CD14-positive monocyte (primary cell): Measurements from ENCODE around the gene FGA. TPM values are rescaled to one million over a fixed set of nuclear protein-coding genes. Genes with fewer than 3 reads are reported as not detected.

Source experiments
- DNase-seq, 3 donors: peaks; one replicate each; pipeline ENCODE4 v3.0.0-alpha.2; 2011 to 2022
- H2AFZ ChIP-seq: 2 replicates; pipeline ENCODE4 v1.6.0; 2012; ENCODE audit warnings: mild to moderate bottlenecking, low read depth, low read length, inconsistent platforms; ENCODE audit not compliant: insufficient read depth, poor library complexity, severe bottlenecking
- H3K27ac ChIP-seq, 2 donors: 1 replicate in 1 of 2; 2 replicates in 1 of 2; pipeline ENCODE4 v1.5.1; 2012 to 2013; ENCODE audit warnings: low read length in 2 of 2, control low read depth in 1 of 2, inconsistent platforms in 1 of 2, low read depth in 1 of 2, mild to moderate bottlenecking in 1 of 2
- H3K27me3 ChIP-seq, 2 donors: one replicate each; pipeline versions ENCODE4 v1.6.0 to v1.6.1; 2011 to 2013; ENCODE audit warnings: low read length in 2 of 2; ENCODE audit not compliant: control insufficient read depth in 2 of 2, insufficient read depth in 2 of 2
- H3K36me3 ChIP-seq, 2 donors: replicated peaks in 1 of 2; 1 replicate in 1 of 2; 2 replicates in 1 of 2; pipeline versions ENCODE4 v1.5.1 to v1.6.1; 2012 to 2013; ENCODE audit warnings: low read length in 2 of 2, control low read depth in 1 of 2, inconsistent platforms in 1 of 2, mild to moderate bottlenecking in 1 of 2; ENCODE audit not compliant: insufficient read depth in 2 of 2, control insufficient read depth in 1 of 2
- H3K4me1 ChIP-seq, 2 donors: 1 replicate in 1 of 2; 2 replicates in 1 of 2; pipeline versions ENCODE4 v1.5.1 to v1.6.1; 2012 to 2013; ENCODE audit warnings: low read length in 2 of 2, control low read depth in 1 of 2, inconsistent platforms in 1 of 2, mild to moderate bottlenecking in 1 of 2, moderate library complexity in 1 of 2; ENCODE audit not compliant: insufficient read depth in 2 of 2, control insufficient read depth in 1 of 2
- H3K4me2 ChIP-seq: replicated peaks from 2 replicates; pipeline ENCODE3; 2012; ENCODE audit warnings: low read length, moderate library complexity, mild to moderate bottlenecking; ENCODE audit not compliant: poor library complexity, severe bottlenecking; ENCODE audit errors: extremely low read depth
- H3K4me3 ChIP-seq, 3 experiments: fragments of 200-600 bp in 1 of 3; sonication (generic) in 1 of 3; replicated peaks in 1 of 3; 1 replicate in 2 of 3; 2 replicates in 1 of 3; pipeline ENCODE4 v1.5.1; 2011 to 2013; ENCODE audit warnings: low read length in 3 of 3, mild to moderate bottlenecking in 3 of 3, control low read depth in 2 of 3, low read depth in 2 of 3, inconsistent platforms in 1 of 3, moderate library complexity in 1 of 3
- H3K79me2 ChIP-seq: 2 replicates; pipeline ENCODE4 v1.6.0; 2012; ENCODE audit warnings: mild to moderate bottlenecking, control low read depth, inconsistent platforms, low read length, moderate library complexity; ENCODE audit not compliant: insufficient read depth
- H3K9ac ChIP-seq: 2 replicates; pipeline ENCODE4 v1.6.0; 2017; ENCODE audit warnings: low read length, mild to moderate bottlenecking; ENCODE audit not compliant: insufficient read depth, poor library complexity, severe bottlenecking
- H3K9me3 ChIP-seq, 2 donors: replicated peaks in 1 of 2; 1 replicate in 1 of 2; 2 replicates in 1 of 2; pipeline versions ENCODE4 v1.5.1 to v1.6.1; 2012 to 2013; ENCODE audit warnings: low read length in 2 of 2, control low read depth in 1 of 2; ENCODE audit not compliant: control insufficient read depth in 1 of 2, insufficient read depth in 1 of 2
- H4K20me1 ChIP-seq: 2 replicates; pipeline ENCODE4 v1.6.0; 2012; ENCODE audit warnings: mild to moderate bottlenecking, low read length, control low read depth, moderate library complexity; ENCODE audit not compliant: insufficient read depth
- H3K27ac Mint-ChIP-seq, 7 donors: one replicate each; pipeline ENCODE4 v1.8.0; 2020; ENCODE audit warnings: mild to moderate bottlenecking in 7 of 7, mixed read lengths in 7 of 7, moderate library complexity in 6 of 7, inconsistent platforms in 2 of 7
- H3K27me3 Mint-ChIP-seq, 3 donors: one replicate each; pipeline ENCODE4 v1.8.0; 2021 to 2022; ENCODE audit warnings: low read depth in 3 of 3, mild to moderate bottlenecking in 3 of 3, mixed read lengths in 3 of 3, moderate library complexity in 3 of 3, inconsistent platforms in 1 of 3
- H3K36me3 Mint-ChIP-seq, 2 donors: one replicate each; pipeline ENCODE4 v1.8.0; 2020; ENCODE audit warnings: mixed read lengths in 2 of 2, inconsistent platforms in 1 of 2, mild to moderate bottlenecking in 1 of 2
- H3K4me1 Mint-ChIP-seq: one replicate; pipeline ENCODE4 v1.8.0; 2020; ENCODE audit warnings: mild to moderate bottlenecking, mixed read lengths
- H3K4me3 Mint-ChIP-seq, 2 donors: one replicate each; pipeline ENCODE4 v1.8.0; 2020; ENCODE audit warnings: mild to moderate bottlenecking in 2 of 2, mixed read lengths in 2 of 2, moderate library complexity in 1 of 2
- H3K9me3 Mint-ChIP-seq, 7 donors: one replicate each; pipeline ENCODE4 v1.8.0; 2020 to 2022; ENCODE audit warnings: mixed read lengths in 7 of 7, mild to moderate bottlenecking in 6 of 7, moderate library complexity in 6 of 7, inconsistent platforms in 2 of 7
- WGBS: methylation state at CpG from one replicate; pipeline ENCODE4 v1.1.5; 2013; ENCODE audit warnings: missing lambda C conversion rate; ENCODE audit not compliant: insufficient coverage; 5-methylcytosine and 5-hydroxymethylcytosine counted together
- intact Hi-C, 2 donors: fragments of 100-400 bp; cut with micrococcal nuclease; formaldehyde crosslinking; loops; one replicate each; pipeline versions ENCODE4 v1.15.0 to v1.15.1; 2023
- polyA plus RNA-seq, 3 donors: library from polyadenylated mRNA; depleted of rRNA in 1 of 3; unstranded in 2 of 3; stranded (reverse) in 1 of 3; fragments of 300-500 nt in 2 of 3; fragments of >200 nt in 1 of 3; fragmentation: Illumina TruSeq in 2 of 3; gene quantifications; 1 replicate in 2 of 3; 2 replicates in 1 of 3; pipeline ENCODE4 v1.2.3, GENCODE V29; 2012 to 2021
- TF ChIP-seq, protein P1 (sequence below): fragments of 200-600 bp; IDR thresholded peaks from one replicate; pipeline ENCODE4 v1.8.0; 2022; ENCODE audit warnings: antibody characterized with exemption, mild to moderate bottlenecking

Gene FGA
- polyA plus RNA-seq, 3 donors = not detected

DNA sequence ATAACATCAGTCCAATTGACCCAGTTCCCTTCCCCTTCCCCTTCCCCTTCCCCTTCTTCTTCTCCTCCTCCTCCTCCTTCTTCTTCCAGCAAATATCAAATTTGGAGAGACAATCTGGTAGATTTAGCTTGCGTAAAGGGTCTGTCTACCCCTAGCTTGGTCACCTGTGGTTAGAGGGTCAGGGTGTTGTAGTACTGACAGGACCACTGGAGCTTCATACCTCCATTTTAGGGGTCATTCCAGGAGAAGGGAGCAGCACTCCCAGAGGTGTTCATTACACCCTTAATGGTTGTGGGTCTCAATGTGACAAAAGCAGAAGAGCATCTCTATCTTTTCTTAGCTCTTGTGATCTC lies 31.4 kb downstream of the FGA start:
- H3K4me3 Mint-ChIP-seq = no peak overlapping the region
- Histone ChIP-seq H3K4me2 (no peak overlapping the region), H3K9ac (no peak overlapping the region), H3K4me3 (no peak overlapping the region), H3K27ac (no peak overlapping the region), H3K79me2 (no peaks in the 10 kb centered on the region), H3K27me3 (no peaks in the 10 kb centered on the region), H4K20me1 (no peaks in the 10 kb centered on the region), H2AFZ (no peak overlapping the region), H3K9me3 (peaks cover 0 to 5% of the 10 kb centered on the region in 2 donors), H3K36me3 (no peaks in the 10 kb centered on the region), H3K4me1 (no peaks in the 10 kb centered on the region)
- no peak overlapping the region for H3K27ac Mint-ChIP-seq
- H3K9me3 Mint-ChIP-seq = peaks cover 0 to 9% (median 5%) of the 10 kb centered on the region in 7 donors
- TF ChIP-seq, protein P1, sequence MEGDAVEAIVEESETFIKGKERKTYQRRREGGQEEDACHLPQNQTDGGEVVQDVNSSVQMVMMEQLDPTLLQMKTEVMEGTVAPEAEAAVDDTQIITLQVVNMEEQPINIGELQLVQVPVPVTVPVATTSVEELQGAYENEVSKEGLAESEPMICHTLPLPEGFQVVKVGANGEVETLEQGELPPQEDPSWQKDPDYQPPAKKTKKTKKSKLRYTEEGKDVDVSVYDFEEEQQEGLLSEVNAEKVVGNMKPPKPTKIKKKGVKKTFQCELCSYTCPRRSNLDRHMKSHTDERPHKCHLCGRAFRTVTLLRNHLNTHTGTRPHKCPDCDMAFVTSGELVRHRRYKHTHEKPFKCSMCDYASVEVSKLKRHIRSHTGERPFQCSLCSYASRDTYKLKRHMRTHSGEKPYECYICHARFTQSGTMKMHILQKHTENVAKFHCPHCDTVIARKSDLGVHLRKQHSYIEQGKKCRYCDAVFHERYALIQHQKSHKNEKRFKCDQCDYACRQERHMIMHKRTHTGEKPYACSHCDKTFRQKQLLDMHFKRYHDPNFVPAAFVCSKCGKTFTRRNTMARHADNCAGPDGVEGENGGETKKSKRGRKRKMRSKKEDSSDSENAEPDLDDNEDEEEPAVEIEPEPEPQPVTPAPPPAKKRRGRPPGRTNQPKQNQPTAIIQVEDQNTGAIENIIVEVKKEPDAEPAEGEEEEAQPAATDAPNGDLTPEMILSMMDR = no peak
- peaks cover 0 to 3% (median 0%) of the 10 kb centered on the region in 3 donors for H3K27me3 Mint-ChIP-seq
- no peaks in the 10 kb centered on the region for H3K4me1 Mint-ChIP-seq
- no peaks in the 10 kb centered on the region for H3K36me3 Mint-ChIP-seq
- DNase-seq = no peak
- intact Hi-C loops = loop anchor here in 1 of 2 donors (10.0 kb wide), 1 partner anchor 816 kb away; the partner anchor contains the start of gene MAP9
- WGBS = no CpG with 5 or more reads among the region's 1 CpG

GRCh38 chr4:154551872-154552686 lies 38.5 kb downstream of the FGA start:
- Histone ChIP-seq H3K4me2 (no peak overlapping the region), H2AFZ (no peak overlapping the region), H3K36me3 (peaks cover 4 to 8% of the 10 kb centered on the region in 2 donors), H3K27me3 (no peaks in the 10 kb centered on the region), H3K9me3 (peaks cover 0 to under 1% of the 10 kb centered on the region in 2 donors), H3K4me3 (no peak overlapping the region), H4K20me1 (peaks cover 5% of the 10 kb centered on the region), H3K27ac (no peak overlapping the region), H3K79me2 (peaks cover 20% of the 10 kb centered on the region), H3K4me1 (peaks cover 17 to 21% of the 10 kb centered on the region in 2 donors), H3K9ac (no peak overlapping the region)
- Mint-ChIP-seq H3K27me3 (peaks cover 1 to 5% (median 2%) of the 10 kb centered on the region in 3 donors), H3K27ac (no peak overlapping the region), H3K36me3 (peaks cover 2 to 4% of the 10 kb centered on the region in 2 donors), H3K9me3 (peaks cover 0 to 3% (median under 1%) of the 10 kb centered on the region in 7 donors), H3K4me1 (peaks cover 13% of the 10 kb centered on the region), H3K4me3 (no peak overlapping the region)
- no CpG with 5 or more reads among the region's 6 CpGs for WGBS
- intact Hi-C loops = loop anchor here in 1 of 2 donors (10.0 kb wide), 1 partner anchor 823 kb away; the partner anchor contains the start of gene MAP9
- TF ChIP-seq, protein P1 = peak; percentile 85
- DNase-seq = peak; percentile 59 to 69 (median 66)
